Measurements from ENCODE around the gene ABCA9.
"Not testable (repeated sequence)": the region's sequence is repeated elsewhere in the genome, so short reads cannot be mapped to it uniquely, and the experiment has no call there.

ABCA9 gene

GRCh38 chr17:68953340-68953997 lies 107.3 kb downstream of the ABCA9 start:
- no peak for DNase-seq

- DNase-seq, result no peak
These were observed 110.0 kb downstream of the ABCA9 start for GRCh38 chr17:68950725-68951124.

- not testable (repeated sequence) for DNase-seq
These were observed 112.9 kb downstream of the ABCA9 start for GRCh38 chr17:68947868-68948267.

- DNase-seq, result no peak
These were observed 116.2 kb downstream of the ABCA9 start for GRCh38 chr17:68944435-68945035.

- not testable (repeated sequence) for DNase-seq
These were observed 116.9 kb downstream of the ABCA9 start for GRCh38 chr17:68943812-68944182.

GRCh38 chr17:68943123-68943811 lies 117.5 kb downstream of the ABCA9 start:
- no peak for DNase-seq

- DNase-seq, result no peak
These were observed 118.3 kb downstream of the ABCA9 start for GRCh38 chr17:68942389-68942788.

GRCh38 chr17:68941761-68942160 lies 119.0 kb downstream of the ABCA9 start:
- DNase-seq, result no peak

GRCh38 chr17:68939195-68939594 lies 121.5 kb downstream of the ABCA9 start:
- DNase-seq, result no peak

GRCh38 chr17:68937890-68938514 lies 122.7 kb downstream of the ABCA9 start:
- no peak for DNase-seq

- DNase-seq, result no peak
These were observed 133.2 kb downstream of the ABCA9 start for GRCh38 chr17:68927516-68927915.

GRCh38 chr17:68924793-68925720 lies 135.7 kb downstream of the ABCA9 start:
- DNase-seq, result peak; percentile 14
